Measurements from ENCODE around the gene VILL.

DNA sequence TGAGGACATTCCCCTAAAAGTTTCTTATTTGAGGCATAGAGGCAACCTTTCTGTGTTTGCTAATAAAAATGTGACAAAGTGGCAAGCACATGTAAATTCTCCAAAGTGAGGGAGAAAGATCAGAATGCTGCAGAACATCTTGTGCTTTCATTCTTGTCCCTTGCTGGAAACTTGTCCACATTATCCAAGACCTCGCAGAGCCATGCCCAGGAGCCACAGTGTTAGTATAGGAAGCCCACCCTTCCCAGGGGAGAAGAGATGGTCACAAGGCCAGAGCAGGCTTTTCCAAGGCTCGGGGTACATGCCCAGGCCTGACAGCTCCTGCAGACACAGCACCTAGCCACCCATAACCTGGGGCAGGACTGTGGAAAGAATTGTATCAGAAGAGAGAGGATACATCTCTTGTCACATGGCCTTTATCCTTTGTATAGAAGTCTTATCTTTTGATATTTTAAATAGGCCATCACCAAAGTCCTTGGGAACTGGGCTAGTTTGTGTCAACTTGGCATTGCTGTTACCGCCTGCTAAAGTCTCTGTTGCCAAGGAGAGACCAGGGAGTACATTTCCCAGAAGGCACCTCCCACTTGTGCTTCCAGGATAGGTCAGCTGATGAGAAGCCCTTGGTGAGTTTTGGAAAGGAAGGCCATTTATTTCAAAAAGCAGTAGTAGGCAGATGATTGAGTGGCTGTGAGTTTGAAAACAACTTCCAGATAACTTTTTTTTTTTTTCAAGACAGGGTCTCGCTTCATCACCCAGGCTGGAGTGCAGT is 59.0 kb downstream of the VILL start:
- no peak for TF ChIP-seq POLR2A (IDR thresholded peaks at IDR 0.05)
- TF ChIP-seq, protein P1, sequence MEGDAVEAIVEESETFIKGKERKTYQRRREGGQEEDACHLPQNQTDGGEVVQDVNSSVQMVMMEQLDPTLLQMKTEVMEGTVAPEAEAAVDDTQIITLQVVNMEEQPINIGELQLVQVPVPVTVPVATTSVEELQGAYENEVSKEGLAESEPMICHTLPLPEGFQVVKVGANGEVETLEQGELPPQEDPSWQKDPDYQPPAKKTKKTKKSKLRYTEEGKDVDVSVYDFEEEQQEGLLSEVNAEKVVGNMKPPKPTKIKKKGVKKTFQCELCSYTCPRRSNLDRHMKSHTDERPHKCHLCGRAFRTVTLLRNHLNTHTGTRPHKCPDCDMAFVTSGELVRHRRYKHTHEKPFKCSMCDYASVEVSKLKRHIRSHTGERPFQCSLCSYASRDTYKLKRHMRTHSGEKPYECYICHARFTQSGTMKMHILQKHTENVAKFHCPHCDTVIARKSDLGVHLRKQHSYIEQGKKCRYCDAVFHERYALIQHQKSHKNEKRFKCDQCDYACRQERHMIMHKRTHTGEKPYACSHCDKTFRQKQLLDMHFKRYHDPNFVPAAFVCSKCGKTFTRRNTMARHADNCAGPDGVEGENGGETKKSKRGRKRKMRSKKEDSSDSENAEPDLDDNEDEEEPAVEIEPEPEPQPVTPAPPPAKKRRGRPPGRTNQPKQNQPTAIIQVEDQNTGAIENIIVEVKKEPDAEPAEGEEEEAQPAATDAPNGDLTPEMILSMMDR (IDR thresholded peaks at IDR 0.05) = no peak

Data from upper lobe of left lung (tissue), 4 donors.